Endothelial cell of umbilical vein (primary cell): ENCODE measurements around the gene DENND6A. TPM values are rescaled to one million over a fixed set of nuclear protein-coding genes. Genes with fewer than 3 reads are reported as not detected.

Experiments
- BruUV-seq: library from RNA; stranded (reverse); fragments of 400-500 nt; replicated peaks from 2 replicates; lab custom pipeline; 2021; lab: Mats Ljungman, UMichigan
- CTCF ChIA-PET: fragments of 300-600, 350-600 bp; sonication (Branson Sonifier 250); formaldehyde crosslinking; loops from one replicate; lab custom pipeline; 2021; ENCODE audit warnings: antibody characterized with exemption, inconsistent platforms; lab: Charles Lee
- POLR2A ChIA-PET: fragments of 300-600, 350-600 bp; sonication (Branson Sonifier 250); formaldehyde crosslinking; loops from one replicate; lab custom pipeline; 2021; ENCODE audit warnings: antibody characterized with exemption, inconsistent platforms; lab: Charles Lee
- DNase-seq: peaks from one replicate; pipeline ENCODE4 v3.0.0-alpha.2; 2011; ENCODE audit warnings: low read depth, low spot score
- FAIRE-seq: peaks from 2 replicates; lab custom pipeline; 2011; peaks lifted over from hg19 to GRCh38; lab: Jason Lieb, UNC
- H2AFZ ChIP-seq: 2 replicates; pipeline ENCODE4 v1.6.0; 2012; ENCODE audit warnings: low read depth, low read length, control low read depth, inconsistent platforms
- H3K27ac ChIP-seq: 2 replicates; pipeline ENCODE4 v1.5.1; 2011; ENCODE audit warnings: low read depth, mild to moderate bottlenecking, control low read depth, low read length, moderate library complexity; ENCODE audit not compliant: insufficient read depth
- H3K27me3 ChIP-seq, 2 experiments: 2 replicates each; pipeline versions ENCODE4 v1.6.0 to v1.6.1; 2011; ENCODE audit warnings: low read length in 2 of 2, mixed read lengths in 1 of 2; ENCODE audit not compliant: control insufficient read depth in 2 of 2, insufficient read depth in 2 of 2
- H3K36me3 ChIP-seq, 2 experiments: 2 replicates in 1 of 2; 3 replicates in 1 of 2; pipeline ENCODE4 v1.5.1; 2011; ENCODE audit warnings: low read length in 2 of 2, mild to moderate bottlenecking in 1 of 2, moderate library complexity in 1 of 2; ENCODE audit not compliant: control insufficient read depth in 2 of 2, insufficient read depth in 2 of 2; ENCODE audit errors: extremely low read depth in 1 of 2
- H3K4me1 ChIP-seq: 3 replicates; pipeline ENCODE4 v1.5.1; 2011; ENCODE audit warnings: mild to moderate bottlenecking, low read length; ENCODE audit not compliant: control insufficient read depth, insufficient read depth; ENCODE audit errors: extremely low read depth
- H3K4me2 ChIP-seq: 2 replicates; pipeline ENCODE4 v1.6.1; 2011; ENCODE audit warnings: low read length, control low read depth, mixed read lengths; ENCODE audit not compliant: insufficient read depth
- H3K4me3 ChIP-seq, 3 experiments: fragments of 200-600 bp in 1 of 3; sonication (generic), shearing (Covaris generic) in 1 of 3; replicated peaks in 1 of 3; 2 replicates each; pipeline ENCODE4 v1.5.1; 2011 to 2016; ENCODE audit warnings: control low read depth in 3 of 3, low read length in 3 of 3, mild to moderate bottlenecking in 2 of 3, inconsistent platforms in 1 of 3, low read depth in 1 of 3, moderate library complexity in 1 of 3; ENCODE audit not compliant: insufficient read depth in 1 of 3
- H3K79me2 ChIP-seq: 2 replicates; pipeline ENCODE4 v1.6.0; 2012; ENCODE audit warnings: low read length, inconsistent platforms; ENCODE audit not compliant: control insufficient read depth, insufficient read depth
- H3K9ac ChIP-seq: replicated peaks from 2 replicates; pipeline ENCODE3; 2011; ENCODE audit warnings: low read length, control low read depth; ENCODE audit not compliant: insufficient read depth; ENCODE audit errors: extremely low read depth
- H3K9me1 ChIP-seq: replicated peaks from 3 replicates; pipeline ENCODE4 v1.6.0; 2011; ENCODE audit warnings: mild to moderate bottlenecking, low read length; ENCODE audit not compliant: control insufficient read depth, insufficient read depth; ENCODE audit errors: extremely low read depth
- H3K9me3 ChIP-seq: replicated peaks from 2 replicates; pipeline ENCODE4 v1.5.1; 2012; ENCODE audit warnings: low read length, inconsistent platforms; ENCODE audit not compliant: control insufficient read depth, insufficient read depth
- H4K20me1 ChIP-seq: replicated peaks from 2 replicates; pipeline ENCODE3; 2011; ENCODE audit warnings: mild to moderate bottlenecking, low read length; ENCODE audit not compliant: control insufficient read depth, insufficient read depth; ENCODE audit errors: extremely low read depth
- CTCF ChIP-seq, 2 donors: IDR thresholded peaks; 1 replicate in 1 of 2; 2 replicates in 1 of 2; pipeline ENCODE4 v1.5.1; 2011; ENCODE audit warnings: low read length in 2 of 2, mild to moderate bottlenecking in 2 of 2, moderate library complexity in 2 of 2, control low read depth in 1 of 2, inconsistent platforms in 1 of 2, low read depth in 1 of 2; ENCODE audit not compliant: insufficient read depth in 1 of 2; ENCODE audit errors: extremely low read depth in 1 of 2
- EZH2 ChIP-seq: IDR thresholded peaks from 2 replicates; pipeline ENCODE4 v1.6.1; 2012; ENCODE audit warnings: borderline replicate concordance, low read depth, mild to moderate bottlenecking, moderate library complexity, low read length, inconsistent platforms; ENCODE audit not compliant: severe bottlenecking
- FOS ChIP-seq: IDR thresholded peaks from 2 replicates; pipeline ENCODE4 v1.6.1; 2011; ENCODE audit warnings: mild to moderate bottlenecking, low read length, moderate library complexity, borderline replicate concordance; ENCODE audit not compliant: insufficient read depth
- GATA2 ChIP-seq: IDR thresholded peaks from 2 replicates; pipeline ENCODE4 v1.7.0; 2011; ENCODE audit warnings: low read depth, mild to moderate bottlenecking, moderate library complexity, mixed read lengths, low read length; ENCODE audit not compliant: insufficient read length, insufficient read depth
- JUN ChIP-seq: IDR thresholded peaks from 2 replicates; pipeline ENCODE4 v1.6.1; 2011; ENCODE audit warnings: borderline replicate concordance, low read depth; ENCODE audit not compliant: insufficient read length, insufficient read depth
- MAX ChIP-seq: IDR thresholded peaks from 2 replicates; pipeline ENCODE4 v1.6.1; 2011; ENCODE audit not compliant: insufficient read depth, insufficient read length
- MYC ChIP-seq: IDR thresholded peaks from one replicate; pipeline ENCODE4 v1.6.1; 2011; ENCODE audit warnings: mild to moderate bottlenecking, low read depth, low read length
- POLR2A ChIP-seq: IDR thresholded peaks from 2 replicates; pipeline ENCODE4 v1.6.1; 2012; ENCODE audit warnings: low read depth, mild to moderate bottlenecking, control low read depth, low read length
- POLR2AphosphoS5 ChIP-seq: IDR thresholded peaks from 2 replicates; pipeline ENCODE4 v1.6.1; 2012; ENCODE audit warnings: low read depth, mild to moderate bottlenecking, control low read depth, low read length, moderate library complexity; ENCODE audit not compliant: insufficient read depth
- dilution Hi-C: fragments of 300-500 bp; cut with MboI; formaldehyde crosslinking; loops from one replicate; pipeline ENCODE4 v1.15.0; 2019; ENCODE audit warnings: low sequenced_read_pairs; ENCODE audit not compliant: extremely low pct_ligation_motif_present
- intact Hi-C: fragments of 100-400 bp; cut with micrococcal nuclease; formaldehyde crosslinking; loops from one replicate; pipeline ENCODE4 v1.10.0; 2022
- polyA plus RNA-seq, 4 experiments: library from polyadenylated mRNA; depleted of rRNA in 3 of 4; stranded (reverse) in 3 of 4; unstranded in 1 of 4; fragments of >200 nt; gene quantifications; 2 replicates each; pipeline versions ENCODE4 v1.2.1 to v1.2.3, GENCODE V29; 2011 to 2012; ENCODE audit warnings: missing spikeins in 1 of 4
- total RNA-seq: library from RNA; stranded (reverse); gene quantifications from 2 replicates; pipeline ENCODE4 v1.2.3, GENCODE V29; 2021

Gene DENND6A
- total and polyA plus RNA-seq, 2 donors (not counting 3 experiments of a cell fraction or from before 2014, with no cell fraction given): 12.7 to 25.0 TPM

GRCh38 chr3:57627976-57628375 is 64.9 kb downstream of the DENND6A start:
- Histone ChIP-seq H3K4me2 (no peak overlapping the region), H4K20me1 (no peaks in the 10 kb centered on the region), H3K27ac (no peak overlapping the region), H3K79me2 (no peaks in the 10 kb centered on the region), H3K27me3 (no peaks in the 10 kb centered on the region), H3K36me3 (peaks cover 7 to 14% of the 10 kb centered on the region in 2 experiments), H2AFZ (no peak overlapping the region), H3K9me1 (no peaks in the 10 kb centered on the region), H3K4me3 (no peak overlapping the region), H3K9ac (no peak overlapping the region), H3K4me1 (peaks cover 13% of the 10 kb centered on the region), H3K9me3 (no peaks in the 10 kb centered on the region)
- TF ChIP-seq CTCF (IDR thresholded peaks at IDR 0.05; ENCODE audit: extremely low read depth in 1 of 2, insufficient read depth in 1 of 2, low read depth in 1 of 2, low read length in 2 of 2) (no peak), JUN (no peak), FOS (no peak), EZH2 (no peak), POLR2A (no peak), MYC (no peak)
- no TSS peak for BruUV-seq
- dilution Hi-C loops: no loop called here
- ChIA-PET POLR2A (no interaction called here), CTCF (interaction anchor here (0.8 kb wide), 1 partner anchor 230 kb away, joined by 3 read pairs; no protein-coding TSS in a partner anchor)
- FAIRE-seq (no peak), DNase-seq (no peak)
- intact Hi-C loops: no loop called here

- dilution Hi-C loops: no loop called here
- no peaks in the 10 kb centered on the region for H3K9me1 ChIP-seq
These were observed 68.1 kb downstream of the DENND6A start for GRCh38 chr3:57624801-57625200.

More at GRCh38 chr3:57624801-57625200, 68.1 kb downstream of the DENND6A start:
- H3K9me3 ChIP-seq: no peaks in the 10 kb centered on the region
- peaks cover 4 to 14% of the 10 kb centered on the region in 2 experiments for H3K36me3 ChIP-seq
- no peak overlapping the region for H3K4me3 ChIP-seq
- no peak overlapping the region for H3K4me2 ChIP-seq
- no peak overlapping the region for H3K27ac ChIP-seq
- no TSS peak for BruUV-seq
- H2AFZ ChIP-seq: no peak overlapping the region
- peaks cover 2% of the 10 kb centered on the region for H3K4me1 ChIP-seq
- H3K9ac ChIP-seq: no peak overlapping the region
- TF ChIP-seq EZH2 (no peak), CTCF (IDR thresholded peaks at IDR 0.05; ENCODE audit: extremely low read depth in 1 of 2, insufficient read depth in 1 of 2, low read depth in 1 of 2, low read length in 2 of 2) (no peak), JUN (no peak), POLR2AphosphoS5 (no peak), MYC (no peak), FOS (no peak), GATA2 (no peak), POLR2A (no peak), MAX (no peak)
- intact Hi-C loops: no loop called here
- FAIRE-seq (no peak), DNase-seq (no peak)
- H3K79me2 ChIP-seq: no peaks in the 10 kb centered on the region
- POLR2A ChIA-PET: no interaction called here
- H4K20me1 ChIP-seq: no peaks in the 10 kb centered on the region
- H3K27me3 ChIP-seq: no peaks in the 10 kb centered on the region
- CTCF ChIA-PET: no interaction called here
